Caki2 (cell line): ENCODE data around the gene ADAM10. TPM values are rescaled to one million over a fixed set of nuclear protein-coding genes. Genes with fewer than 3 reads are reported as not detected.

ENCODE experiments used
- DNase-seq: peaks from one replicate; pipeline ENCODE4 v3.0.0-alpha.2; 2015; ENCODE audit warnings: low read depth
- in situ Hi-C: cut with HindIII; loops from 2 replicates; pipeline ENCODE4 v1.10.0; 2016; ENCODE audit warnings: low sequenced_read_pairs, low pct_unique_long_range_greater_than_20kb, mixed read lengths
- total RNA-seq: library from RNA; depleted of rRNA; stranded (reverse); fragments of >200 nt; shearing (Covaris generic); gene quantifications from 2 replicates; pipeline ENCODE4 v1.2.3, GENCODE V29; 2014; ENCODE audit warnings: low replicate concordance

Gene ADAM10
- total RNA-seq, 1 experiment from 2014 or later = 180 TPM

GRCh38 chr15:58551084-58551763 is 198.3 kb downstream of the ADAM10 start:
- no peak for DNase-seq
- in situ Hi-C loops = no loop called here

DNA sequence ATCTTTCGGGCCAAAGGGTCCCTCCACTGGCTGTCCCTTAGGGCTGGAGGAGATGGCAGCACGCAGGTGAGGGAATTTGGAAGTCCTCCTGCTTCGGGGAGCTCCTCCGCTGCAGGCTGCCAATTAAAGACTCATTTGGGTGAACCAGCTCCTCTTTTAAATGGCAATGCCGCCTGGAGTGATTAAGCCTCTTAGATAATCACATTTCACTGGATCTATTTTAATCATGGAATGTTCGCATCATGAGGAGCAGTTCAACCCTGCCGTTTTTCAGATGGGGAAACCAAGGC is 199.8 kb downstream of the ADAM10 start:
- DNase-seq = no peak
- in situ Hi-C loops = no loop called here

GRCh38 chr15:58549013-58549784 is 200.3 kb downstream of the ADAM10 start:
- in situ Hi-C loops = no loop called here

DNA sequence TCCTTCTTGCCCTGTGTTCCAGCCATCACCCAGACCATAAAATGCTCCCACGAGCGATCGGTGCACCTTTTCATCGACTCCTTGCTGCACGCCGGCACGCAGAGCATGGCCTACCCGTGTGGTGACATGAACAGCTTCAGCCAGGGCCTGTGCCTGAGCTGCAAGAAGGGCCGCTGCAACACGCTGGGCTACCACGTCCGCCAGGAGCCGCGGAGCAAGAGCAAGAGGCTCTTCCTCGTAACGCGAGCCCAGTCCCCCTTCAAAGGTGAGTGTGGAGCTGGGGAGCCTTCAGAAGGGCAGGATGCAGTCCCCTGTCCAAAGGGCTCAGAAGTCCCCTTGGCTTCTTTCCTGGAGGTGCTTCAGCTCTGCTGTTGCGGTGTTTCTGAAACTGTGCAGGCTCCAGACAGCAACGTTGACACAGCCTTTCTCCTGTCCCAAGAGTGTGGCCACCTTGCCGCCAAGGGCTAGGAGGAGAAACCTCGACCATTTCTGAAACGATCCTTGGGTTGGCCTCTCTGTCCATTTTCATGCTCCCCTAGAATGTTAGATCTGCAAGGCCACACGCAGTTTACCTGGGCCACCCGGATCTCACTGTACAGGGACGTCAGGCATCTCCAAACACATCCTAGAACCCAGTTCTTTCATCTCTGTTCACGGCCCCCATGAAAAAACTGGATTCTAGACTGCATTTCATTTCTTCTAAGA is 201.0 kb downstream of the ADAM10 start:
- in situ Hi-C loops = no loop called here

More at GRCh38 chr15:58549013-58549784, 200.3 kb downstream of the ADAM10 start:
- DNase-seq = no peak

DNA sequence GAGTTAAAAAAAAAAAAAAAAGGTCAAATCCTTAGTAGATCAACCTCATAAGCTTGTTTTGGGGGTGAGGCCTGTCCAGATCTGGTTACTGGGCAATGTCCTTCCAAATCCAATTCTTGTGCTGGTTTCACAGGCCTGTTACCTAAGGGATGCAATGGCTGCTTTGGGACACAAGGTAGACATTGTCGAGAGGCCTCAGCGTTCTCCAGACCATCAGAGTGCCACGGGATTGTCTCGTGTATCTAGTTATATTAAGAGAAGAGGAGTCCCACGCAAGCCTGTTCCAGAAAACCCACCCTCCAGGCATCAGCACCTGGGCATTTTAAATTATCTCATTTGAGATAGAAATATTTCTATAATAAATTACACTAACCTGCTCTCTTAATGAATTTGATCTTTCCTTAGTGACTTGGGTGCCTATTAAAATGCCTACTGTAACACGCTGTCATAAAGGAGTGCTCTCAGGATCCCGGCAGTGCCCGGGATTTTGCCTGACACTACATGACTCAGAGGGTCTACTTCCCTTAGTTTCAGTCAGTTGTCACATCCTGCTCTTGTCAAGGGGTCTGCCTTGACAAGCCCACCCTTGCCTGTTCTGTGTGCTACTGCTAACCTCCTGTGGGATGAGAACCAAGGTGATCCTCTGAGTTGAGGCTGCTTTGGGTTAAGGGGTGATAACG is 201.7 kb downstream of the ADAM10 start:
- in situ Hi-C loops = no loop called here
- no peak for DNase-seq

More for the DNA sequence above, 201.0 kb downstream of the ADAM10 start:
- DNase-seq = no peak

GRCh38 chr15:58546635-58547627 is 202.6 kb downstream of the ADAM10 start:
- in situ Hi-C loops = no loop called here

GRCh38 chr15:58546066-58546591 is 203.4 kb downstream of the ADAM10 start:
- no peak for DNase-seq
- in situ Hi-C loops = no loop called here

More at GRCh38 chr15:58546635-58547627, 202.6 kb downstream of the ADAM10 start:
- peak; percentile 87 for DNase-seq

DNA sequence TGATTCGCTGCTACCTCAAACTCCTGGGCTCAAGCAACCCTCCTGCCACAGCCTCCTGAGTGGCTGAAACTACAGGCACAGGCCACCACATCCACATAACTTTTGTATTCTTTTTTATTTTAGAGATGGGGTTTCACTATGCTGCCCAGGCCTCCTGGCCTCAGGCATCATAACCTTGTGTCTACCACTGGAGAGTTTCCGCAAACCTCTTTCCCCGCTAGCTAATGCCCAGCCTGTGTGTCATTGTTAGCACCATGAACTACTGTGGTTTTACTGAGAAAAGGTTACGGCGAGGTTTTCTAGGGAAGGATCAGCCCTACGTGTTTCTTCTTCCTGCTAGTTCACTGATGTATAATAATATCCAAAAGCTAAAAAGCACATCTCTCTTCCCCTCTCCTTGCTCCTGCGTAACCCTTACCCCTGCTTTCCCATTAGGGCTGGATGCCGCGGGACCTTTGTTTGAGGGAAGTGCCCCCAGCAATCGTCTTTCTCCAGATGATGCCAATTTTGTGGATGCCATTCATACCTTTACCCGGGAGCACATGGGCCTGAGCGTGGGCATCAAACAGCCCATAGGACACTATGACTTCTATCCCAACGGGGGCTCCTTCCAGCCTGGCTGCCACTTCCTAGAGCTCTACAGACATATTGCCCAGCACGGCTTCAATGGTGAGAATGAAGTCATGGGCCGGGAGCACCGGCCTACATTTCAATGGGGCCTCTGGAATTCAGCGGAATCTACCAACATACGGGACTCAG is 204.0 kb downstream of the ADAM10 start:
- in situ Hi-C loops = no loop called here
- DNase-seq = no peak

GRCh38 chr15:58544756-58545155 is 204.8 kb downstream of the ADAM10 start:
- no peak for DNase-seq
- in situ Hi-C loops = no loop called here

DNA sequence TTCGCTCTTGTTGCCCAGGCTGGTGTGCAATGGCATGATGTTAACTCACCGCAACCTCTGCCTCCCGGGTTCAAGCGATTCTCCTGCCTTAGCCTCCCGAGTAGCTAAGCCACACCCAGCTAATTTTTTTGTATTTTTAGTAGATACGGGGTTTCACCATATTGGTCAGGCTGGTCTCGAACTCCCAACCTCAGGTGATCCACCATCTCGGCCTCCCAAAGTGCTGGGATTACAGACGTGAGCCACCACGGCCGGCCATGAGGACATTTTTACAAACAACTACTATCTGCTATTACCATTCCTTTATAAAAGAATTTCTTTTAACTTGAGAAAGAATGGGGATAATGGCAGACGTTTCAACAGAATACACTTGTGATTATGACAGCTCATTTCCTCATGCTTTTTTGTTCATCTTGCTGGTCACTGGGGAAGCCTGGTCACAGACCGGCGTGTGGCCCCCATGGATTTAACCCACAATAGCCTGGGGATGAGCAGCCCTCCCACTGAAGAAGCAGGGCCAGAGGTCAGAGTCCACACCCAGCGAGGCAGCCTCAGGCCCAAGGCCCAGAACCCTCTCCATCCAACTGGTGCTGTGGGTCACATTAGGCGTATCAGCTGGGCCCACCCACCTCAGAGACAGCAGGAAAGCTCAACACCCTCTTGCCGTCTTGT is 205.7 kb downstream of the ADAM10 start:
- no peak for DNase-seq
- in situ Hi-C loops = no loop called here

GRCh38 chr15:58541410-58542087 is 208.0 kb downstream of the ADAM10 start:
- no peak for DNase-seq

GRCh38 chr15:58539548-58539947 is 210.0 kb downstream of the ADAM10 start:
- no peak for DNase-seq
- in situ Hi-C loops = no loop called here

More at GRCh38 chr15:58541410-58542087, 208.0 kb downstream of the ADAM10 start:
- in situ Hi-C loops = no loop called here

DNA sequence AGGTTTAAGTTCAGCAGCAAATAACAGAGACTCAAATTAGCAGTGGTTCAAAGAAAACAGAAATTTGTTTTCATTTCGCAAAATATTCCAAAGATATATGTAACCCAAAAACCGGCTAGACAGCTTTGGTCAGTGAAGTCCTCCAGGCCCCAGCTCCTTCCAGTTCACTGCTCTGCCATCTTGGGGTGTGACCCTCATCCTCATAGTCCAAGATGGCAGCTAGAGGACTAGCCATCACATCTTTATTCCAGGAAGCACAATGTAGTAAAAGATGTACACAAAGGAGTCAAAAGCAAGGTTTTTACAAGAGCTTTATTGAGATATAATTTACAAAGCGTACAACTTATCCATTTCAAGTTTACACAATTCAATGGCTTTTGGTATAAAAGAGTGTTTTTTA is 210.6 kb downstream of the ADAM10 start:
- in situ Hi-C loops = no loop called here
- DNase-seq = no peak
